ENCODE measurements around the gene ROCK2.

DNA sequence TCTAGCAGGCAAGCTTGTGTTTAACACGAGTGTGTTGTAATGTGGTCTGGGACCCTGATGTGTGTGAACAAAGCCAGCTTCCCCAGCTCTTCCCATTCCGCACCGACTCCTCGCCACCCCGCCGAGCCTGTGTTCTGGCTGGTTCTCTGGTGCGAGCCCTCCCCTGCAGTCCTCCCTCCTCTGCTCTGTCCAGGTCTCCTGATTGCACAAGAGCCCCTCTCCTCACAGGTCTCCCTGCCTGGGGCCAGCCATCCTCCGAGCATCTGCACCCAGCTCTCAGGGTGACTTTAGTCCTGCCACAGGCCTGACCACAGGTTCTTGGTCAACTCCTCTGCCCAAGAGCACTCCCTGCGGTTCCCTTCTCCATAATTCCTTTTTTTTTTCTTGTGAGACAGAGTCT lies 175.9 kb downstream of the ROCK2 start:
- TF ChIP-seq EZH2 (IDR thresholded peaks at IDR 0.05; ENCODE audit: low read length) = no peak
- TF ChIP-seq, protein P1, sequence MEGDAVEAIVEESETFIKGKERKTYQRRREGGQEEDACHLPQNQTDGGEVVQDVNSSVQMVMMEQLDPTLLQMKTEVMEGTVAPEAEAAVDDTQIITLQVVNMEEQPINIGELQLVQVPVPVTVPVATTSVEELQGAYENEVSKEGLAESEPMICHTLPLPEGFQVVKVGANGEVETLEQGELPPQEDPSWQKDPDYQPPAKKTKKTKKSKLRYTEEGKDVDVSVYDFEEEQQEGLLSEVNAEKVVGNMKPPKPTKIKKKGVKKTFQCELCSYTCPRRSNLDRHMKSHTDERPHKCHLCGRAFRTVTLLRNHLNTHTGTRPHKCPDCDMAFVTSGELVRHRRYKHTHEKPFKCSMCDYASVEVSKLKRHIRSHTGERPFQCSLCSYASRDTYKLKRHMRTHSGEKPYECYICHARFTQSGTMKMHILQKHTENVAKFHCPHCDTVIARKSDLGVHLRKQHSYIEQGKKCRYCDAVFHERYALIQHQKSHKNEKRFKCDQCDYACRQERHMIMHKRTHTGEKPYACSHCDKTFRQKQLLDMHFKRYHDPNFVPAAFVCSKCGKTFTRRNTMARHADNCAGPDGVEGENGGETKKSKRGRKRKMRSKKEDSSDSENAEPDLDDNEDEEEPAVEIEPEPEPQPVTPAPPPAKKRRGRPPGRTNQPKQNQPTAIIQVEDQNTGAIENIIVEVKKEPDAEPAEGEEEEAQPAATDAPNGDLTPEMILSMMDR (optimal IDR thresholded peaks at IDR 0.05 in 1 of 3, IDR thresholded peaks at IDR 0.05 in 1 of 3, conservative IDR thresholded peaks at IDR 0.05 in 1 of 3; ENCODE audit: extremely low read depth in 1 of 3, insufficient read depth in 2 of 3, low read length in 3 of 3) = no peak
